WI38 (cell line): ENCODE results near the gene AKAP13.
A peak's percentile ranks its signal among the peaks of the same experiment; 100 is the strongest.

ENCODE experiments used
- H3K4me3 ChIP-seq: 2 replicates; pipeline ENCODE4 v1.5.1; 2011; ENCODE audit warnings: low read depth, mild to moderate bottlenecking, control low read depth, low read length
- CTCF ChIP-seq: IDR thresholded peaks from 2 replicates; pipeline ENCODE4 v1.5.1; 2012; ENCODE audit warnings: low read depth, mild to moderate bottlenecking, control low read depth, low read length

AKAP13 gene

GRCh38 chr15:85730001-85730820, 349.8 kb downstream of the AKAP13 start:
- no peak overlapping the region for H3K4me3 ChIP-seq

GRCh38 chr15:85733416-85733815, 353.0 kb downstream of the AKAP13 start:
- H3K4me3 ChIP-seq, result no peak overlapping the region

More at GRCh38 chr15:85730001-85730820, 349.8 kb downstream of the AKAP13 start:
- peak; percentile 48; the same call in 1 of the 2 replicates for TF ChIP-seq CTCF

GRCh38 chr15:85737061-85737460, 356.7 kb downstream of the AKAP13 start:
- H3K4me3 ChIP-seq, result no peak overlapping the region
- TF ChIP-seq CTCF, result no peak

More at GRCh38 chr15:85733416-85733815, 353.0 kb downstream of the AKAP13 start:
- TF ChIP-seq CTCF, result no peak

- TF ChIP-seq CTCF, result no peak
- no peak overlapping the region for H3K4me3 ChIP-seq
These were observed 360.6 kb downstream of the AKAP13 start for GRCh38 chr15:85741021-85741421.

- no peak overlapping the region for H3K4me3 ChIP-seq
These were observed 361.3 kb downstream of the AKAP13 start for GRCh38 chr15:85741662-85742061.

GRCh38 chr15:85742186-85742821, 361.9 kb downstream of the AKAP13 start:
- no peak for TF ChIP-seq CTCF
- no peak overlapping the region for H3K4me3 ChIP-seq

More at GRCh38 chr15:85741662-85742061, 361.3 kb downstream of the AKAP13 start:
- TF ChIP-seq CTCF, result no peak
